ENCODE results near the gene CABLES2. TPM values are rescaled to one million over a fixed set of nuclear protein-coding genes. Genes with fewer than 3 reads are reported as not detected.

Gene CABLES2, protein sequence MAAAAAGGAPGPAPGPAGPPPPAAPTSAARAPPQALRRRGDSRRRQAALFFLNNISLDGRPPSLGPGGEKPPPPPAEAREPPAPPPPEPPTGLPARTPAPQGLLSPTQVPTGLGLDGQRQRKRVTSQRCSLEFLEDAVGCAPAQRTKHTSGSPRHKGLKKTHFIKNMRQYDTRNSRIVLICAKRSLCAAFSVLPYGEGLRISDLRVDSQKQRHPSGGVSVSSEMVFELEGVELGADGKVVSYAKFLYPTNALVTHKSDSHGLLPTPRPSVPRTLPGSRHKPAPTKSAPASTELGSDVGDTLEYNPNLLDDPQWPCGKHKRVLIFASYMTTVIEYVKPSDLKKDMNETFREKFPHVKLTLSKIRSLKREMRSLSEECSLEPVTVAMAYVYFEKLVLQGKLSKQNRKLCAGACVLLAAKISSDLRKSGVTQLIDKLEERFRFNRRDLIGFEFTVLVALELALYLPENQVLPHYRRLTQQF
- polyA plus RNA-seq (ENCODE audit: insufficient read length) = 5.5 TPM

DNA sequence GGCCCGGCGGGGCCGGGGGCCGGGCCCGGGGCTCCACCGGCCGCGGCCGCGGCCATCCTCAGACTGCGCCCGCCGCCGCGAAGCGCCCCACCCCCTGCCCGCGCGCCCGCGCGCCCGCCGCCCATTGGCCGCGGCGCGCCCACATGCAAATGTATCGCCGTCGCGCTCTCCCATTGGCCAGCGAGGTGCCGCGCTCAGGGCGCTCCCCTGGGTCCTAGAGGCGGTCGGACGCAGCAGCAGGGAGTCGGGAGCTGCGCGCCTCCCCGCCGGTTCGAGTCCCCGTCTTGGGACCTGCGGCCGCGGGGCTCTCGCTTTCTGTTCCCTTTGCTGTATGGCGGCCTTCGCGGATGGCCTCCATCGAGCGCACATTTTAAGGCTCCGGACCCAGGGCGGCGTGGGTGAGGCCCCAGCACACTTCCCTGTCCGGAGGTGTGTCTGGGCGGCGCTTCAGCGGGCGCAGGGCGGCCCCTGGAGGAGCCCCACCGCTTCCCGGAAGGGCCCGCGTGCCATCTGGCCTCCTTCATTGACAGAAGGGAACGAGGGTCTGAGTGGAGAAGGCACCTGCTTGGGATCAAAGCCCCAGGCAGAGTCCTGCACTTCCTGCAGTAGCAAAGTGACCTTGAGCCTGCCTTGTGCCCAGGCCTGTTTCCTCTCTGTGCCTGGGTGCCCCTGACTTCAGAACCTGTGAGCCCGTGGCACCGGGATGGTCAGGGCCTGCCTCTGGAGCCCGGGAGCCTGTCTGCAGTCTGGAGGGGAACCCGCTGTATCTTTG, at the start of gene CABLES2:
Gene CABLES2 (minus strand): TSS at position 65 of the 772 bp plus-strand sequence. CDS start 9 bp downstream, at position 56.
- peak; percentile 96 for DNase-seq

DNA sequence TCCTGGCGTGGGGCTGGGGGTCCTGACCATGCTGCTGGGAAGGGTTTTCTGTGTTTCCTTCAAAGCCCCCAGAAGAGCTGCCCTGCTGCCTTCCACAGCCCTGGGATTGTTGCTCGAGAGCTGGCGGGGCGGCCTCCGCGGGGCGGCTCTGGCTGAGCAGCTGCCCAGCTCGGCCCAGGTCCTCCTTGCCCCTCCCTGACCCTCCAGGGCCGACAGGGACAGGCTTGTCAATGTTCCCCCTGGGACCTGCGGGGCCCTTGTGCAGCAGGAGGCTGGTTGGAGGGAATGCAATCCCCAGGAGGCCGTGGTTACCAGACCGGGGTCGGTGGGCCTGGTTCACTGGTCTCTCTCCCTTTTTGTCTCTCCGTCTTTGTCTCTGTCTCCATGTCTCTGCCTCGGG, 48.8 kb upstream of the CABLES2 start:
- DNase-seq = no peak

DNA sequence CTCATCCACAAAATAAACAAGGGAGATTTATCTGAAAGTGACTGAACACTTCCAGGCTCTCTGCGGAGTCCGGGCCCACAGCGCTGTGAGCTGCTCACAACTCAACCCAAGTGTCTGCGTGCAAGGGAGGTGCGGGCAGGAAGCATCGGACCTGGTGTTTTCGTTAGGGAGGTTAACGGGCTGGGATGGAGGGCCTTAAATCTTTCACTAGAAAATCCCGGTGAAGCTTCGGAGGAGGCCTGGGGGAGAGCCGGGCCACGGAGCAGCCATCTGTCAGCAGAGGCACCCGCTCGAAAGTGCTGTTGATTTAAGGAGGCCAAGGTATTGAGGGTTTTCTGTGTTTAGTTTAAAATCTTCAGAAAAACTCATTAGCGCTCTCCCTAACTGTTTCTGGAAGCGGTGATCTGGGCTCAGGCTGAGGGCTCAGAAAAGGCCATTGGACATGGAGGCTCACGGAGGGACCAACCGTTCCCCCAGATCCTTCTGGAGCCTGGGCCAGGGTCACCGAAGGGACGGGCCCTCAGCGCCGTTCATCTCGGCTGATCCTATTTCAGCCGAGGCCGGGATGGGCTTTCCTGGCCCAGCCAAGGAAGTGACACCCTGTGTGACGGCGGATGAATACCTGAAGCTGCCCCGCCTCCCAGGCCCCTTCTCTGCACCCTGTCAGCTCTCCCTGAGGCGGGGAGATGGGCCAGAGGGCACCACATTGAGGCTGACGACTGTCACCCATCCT, 48.0 kb upstream of the CABLES2 start:
- DNase-seq = peak; percentile 44

DNA sequence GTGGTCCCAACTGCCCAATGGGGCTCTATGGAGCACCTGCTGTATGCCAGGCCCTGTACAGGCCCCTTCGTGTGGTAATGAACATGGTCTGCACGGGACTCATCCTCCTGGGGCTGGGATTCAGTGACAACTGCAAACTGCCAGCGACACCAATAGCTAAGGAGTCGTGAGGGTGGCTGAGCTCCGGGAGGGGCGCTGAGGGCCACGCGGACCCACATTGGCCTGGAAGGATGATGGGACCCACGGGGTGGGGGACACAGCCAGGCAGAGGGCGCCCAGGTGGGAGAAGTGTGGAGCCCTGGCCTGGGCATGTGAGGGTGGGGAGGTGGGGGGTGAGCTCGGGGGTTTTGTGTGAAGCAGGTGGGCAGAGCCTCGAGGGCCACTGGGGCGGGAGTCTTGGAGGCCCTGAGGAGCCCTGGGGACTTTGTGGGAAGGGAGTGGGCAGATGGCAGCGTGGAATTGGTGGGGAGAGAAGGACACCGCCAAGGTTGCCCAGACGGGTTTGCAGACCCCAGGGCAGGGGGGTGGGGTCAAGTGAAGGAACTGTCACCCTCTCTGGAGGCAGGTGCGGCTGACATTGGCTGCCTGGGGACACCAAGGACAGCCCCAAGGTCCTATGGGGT, 46.2 kb upstream of the CABLES2 start:
- no peak for DNase-seq

DNA sequence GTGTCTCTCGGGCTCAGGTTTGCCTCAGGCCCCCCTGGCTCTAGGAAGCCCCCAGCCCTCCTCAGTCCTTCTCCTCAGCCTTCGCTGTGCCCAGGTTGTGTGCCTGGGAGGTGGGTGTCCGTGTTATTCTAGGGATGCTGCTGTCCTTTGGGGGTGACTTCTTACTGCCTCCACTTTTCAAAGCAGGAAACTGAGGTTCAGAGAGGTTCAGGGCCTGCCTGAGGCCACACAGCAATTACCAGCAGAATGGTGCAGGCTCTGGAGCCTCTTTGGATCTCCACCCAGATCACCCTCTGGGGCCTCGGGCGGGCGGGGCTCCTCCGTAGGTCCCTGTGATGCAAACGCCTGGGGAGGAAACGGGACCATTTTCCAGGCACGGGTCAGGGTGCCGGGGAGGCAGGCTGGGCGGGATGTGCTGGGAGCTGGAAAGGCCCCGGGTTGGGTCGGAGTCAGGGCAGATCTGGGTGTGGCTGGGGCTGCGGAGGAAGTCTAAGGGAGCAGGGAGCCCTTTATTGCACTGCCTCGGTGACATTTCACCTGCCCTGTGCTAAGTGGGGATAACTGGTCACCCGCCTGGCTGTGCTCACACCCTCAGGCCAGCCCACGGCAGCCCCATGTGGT, 45.5 kb upstream of the CABLES2 start:
- no peak for DNase-seq

DNA sequence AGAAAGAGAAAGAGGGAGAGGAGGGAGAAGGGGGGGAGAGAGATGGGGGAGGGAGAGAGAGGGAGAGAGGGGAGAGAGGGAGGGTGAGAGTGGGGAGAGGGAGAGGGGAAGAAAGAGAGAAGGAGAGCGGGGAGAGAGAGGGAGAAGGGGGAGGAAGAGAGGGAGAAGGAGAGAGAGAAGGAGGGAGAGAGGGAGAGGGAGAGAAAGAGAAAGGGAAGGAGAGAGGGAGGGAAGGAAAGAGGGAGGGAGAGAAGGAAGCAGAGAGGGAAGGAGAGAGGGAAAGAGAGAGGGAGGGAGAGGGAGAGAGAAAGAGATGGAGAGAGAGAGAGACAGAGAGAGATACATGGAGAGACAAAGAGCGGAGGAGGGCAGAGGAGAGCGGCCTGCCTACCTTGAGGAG, 44.9 kb upstream of the CABLES2 start:
- no peak for DNase-seq

DNA sequence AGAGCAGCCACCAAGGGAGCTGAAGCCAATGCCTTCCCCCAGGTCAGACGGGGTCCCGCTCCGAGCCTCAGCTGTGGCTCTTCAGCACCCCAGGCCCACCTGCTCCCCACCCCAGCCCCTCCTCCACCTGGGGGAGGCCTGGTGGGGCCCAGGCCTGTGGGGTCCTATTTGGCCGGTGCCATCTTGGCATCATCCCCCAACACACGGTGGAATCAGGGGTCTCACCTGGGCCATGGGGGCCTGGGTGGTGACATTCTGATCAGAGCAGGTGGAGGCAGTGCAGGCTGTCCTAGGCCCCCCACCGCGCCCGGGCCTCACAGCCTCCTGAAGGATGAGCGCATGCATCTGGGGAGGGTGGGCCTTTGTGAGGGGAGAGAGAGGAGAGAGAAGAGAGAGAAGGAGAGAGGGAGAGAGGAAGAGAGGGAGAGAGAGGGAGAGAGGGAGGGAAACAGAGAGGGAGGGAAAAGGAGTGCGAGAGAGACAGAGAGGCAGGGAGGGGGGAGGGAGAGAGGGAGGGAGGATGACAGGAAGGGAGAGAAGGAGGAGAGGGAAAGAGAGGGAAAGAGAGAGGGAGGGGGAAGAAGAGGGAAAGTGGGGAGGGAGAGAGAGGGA, 44.2 kb upstream of the CABLES2 start:
- no peak for DNase-seq

DNA sequence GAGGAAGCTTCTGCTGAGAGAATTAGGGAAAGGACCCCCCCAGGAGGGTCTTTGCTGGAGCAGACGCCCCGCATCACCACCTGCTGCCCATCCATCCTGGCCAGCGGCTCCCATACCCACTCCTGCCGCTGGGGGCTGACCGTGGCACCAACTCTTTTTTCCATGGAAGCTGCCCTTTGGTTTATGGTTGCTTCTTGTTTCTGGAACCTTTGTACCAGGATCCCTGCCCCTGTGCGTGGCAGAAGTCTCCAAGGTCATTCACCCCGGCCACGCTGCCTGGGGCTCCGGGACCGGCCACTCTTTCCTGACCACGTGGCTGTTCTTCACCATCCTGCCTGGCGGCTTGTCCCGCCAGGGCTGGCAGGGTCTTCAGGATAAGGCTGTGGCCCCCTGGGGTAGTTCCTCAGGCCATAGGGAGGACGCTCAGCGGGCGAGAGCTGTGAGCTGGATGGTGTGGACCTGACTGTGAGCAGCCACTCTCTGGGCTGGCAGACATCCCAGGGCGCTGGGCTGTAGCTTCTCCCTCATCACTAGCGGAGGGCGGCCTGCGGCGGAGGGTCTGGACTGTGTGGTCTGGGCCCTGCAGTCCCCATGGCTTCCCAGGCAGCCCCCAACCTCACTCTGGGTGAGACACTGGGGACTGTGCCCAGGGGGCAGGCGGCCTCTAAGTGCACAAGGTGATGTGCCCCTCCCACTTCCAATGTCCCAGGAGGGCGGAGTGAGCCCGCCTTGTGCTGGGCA, 43.0 kb upstream of the CABLES2 start:
- no peak for DNase-seq

DNA sequence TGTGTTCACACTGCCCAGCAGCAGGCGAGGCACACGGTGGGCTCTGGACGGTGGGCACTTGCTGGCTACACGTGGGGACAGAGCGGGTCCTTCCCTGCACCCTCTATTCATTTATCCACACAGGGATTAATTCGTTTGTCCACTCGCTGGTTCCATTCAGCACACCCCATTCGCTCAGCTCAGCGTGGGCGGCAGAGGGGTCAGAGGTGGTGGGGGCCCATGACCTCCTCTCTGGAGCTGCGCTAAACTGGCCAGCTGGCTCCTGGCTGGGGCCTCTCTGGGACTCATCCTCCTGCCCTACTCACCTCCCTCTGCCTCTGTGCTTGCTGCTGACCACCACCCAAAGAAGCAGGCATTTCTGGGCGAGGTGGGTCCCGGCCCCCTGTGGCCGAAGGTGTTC, 41.7 kb upstream of the CABLES2 start:
- DNase-seq = no peak

DNA sequence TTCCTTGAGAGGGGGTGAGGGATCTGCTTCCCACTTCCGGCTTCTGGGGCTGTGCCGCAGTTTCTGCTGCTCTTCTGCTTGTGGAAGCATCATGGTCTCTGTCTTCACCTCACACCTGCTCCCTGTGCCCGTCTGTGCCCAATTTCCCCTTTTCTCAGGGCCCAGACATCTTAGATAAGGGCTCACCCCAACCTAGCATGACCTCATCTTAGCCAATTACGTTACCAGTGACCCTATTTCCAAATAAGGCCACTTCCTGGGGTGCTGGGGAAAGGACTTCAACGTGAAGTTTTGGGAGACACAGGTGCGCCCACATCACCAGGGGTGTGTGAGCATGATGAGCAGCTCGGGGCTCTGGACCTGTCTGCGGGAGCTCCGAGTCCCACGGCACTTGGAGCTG, 41.0 kb upstream of the CABLES2 start:
- no peak for DNase-seq

DNA sequence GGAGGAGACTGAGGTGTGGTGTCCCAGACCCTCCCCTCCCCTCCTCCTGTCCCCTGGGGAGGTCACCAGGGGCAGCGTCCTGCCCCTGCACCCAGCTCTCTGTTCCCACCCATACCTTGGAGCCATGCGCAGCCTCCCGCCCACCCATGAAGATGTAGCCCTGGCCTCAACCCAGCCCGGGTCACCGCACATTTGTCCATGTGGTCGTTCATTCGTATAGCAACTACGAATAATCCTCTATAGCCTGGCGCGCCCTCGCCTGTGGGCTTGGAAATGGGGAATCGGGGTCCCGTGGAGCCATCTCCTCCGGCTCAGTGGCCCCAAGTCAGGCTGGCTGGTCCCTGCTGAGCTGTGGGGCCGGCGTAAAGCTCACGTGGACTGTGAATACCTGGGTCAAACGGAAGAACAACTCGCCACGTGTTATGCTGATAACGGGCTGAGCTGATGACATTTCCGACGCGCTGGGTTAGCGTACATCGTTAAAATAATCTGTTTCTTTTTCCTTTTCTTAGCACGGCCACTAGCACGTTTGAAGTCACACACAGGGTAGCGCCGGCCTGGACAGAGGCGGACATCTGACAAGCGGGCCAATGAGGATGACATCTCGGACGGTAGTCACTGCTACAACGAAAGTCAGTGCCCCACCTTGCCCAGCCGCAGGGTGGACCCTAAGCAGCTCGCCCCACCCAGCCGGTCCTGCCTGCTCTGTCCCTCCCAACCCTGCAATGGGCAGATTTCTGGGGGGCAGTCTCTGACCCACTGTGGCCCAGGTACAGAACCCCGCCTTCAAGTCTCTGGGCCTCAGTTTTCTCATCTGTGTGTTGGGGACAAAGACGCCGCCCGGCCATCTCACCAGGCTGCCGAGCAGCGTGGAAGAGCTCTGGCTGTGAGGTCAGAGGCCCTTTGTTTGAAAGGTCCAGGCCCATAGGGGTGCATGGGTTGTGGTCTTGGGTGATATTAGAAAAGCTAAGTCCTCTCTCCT, 40.1 kb upstream of the CABLES2 start:
- DNase-seq = no peak

DNA sequence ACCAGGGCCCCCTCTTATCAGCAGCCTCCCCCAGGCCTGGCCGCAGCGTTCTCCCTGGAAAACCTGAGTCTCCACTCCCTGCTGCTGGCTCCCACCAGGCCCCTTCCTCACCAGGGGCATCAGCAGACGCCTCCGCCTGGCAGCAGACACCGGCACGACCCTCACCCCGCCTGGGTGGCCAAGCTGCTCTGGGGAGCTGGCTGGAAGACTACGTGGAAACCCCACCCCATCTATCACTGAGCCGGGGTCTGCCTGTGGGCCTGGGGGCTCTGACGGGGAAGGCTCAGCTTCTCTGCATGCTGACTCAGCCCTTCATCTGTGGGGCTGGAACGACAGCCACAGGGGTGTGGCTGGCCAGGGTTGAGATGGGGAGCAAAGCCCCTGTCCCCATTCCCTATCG, 39.4 kb upstream of the CABLES2 start:
- no peak for DNase-seq

DNA sequence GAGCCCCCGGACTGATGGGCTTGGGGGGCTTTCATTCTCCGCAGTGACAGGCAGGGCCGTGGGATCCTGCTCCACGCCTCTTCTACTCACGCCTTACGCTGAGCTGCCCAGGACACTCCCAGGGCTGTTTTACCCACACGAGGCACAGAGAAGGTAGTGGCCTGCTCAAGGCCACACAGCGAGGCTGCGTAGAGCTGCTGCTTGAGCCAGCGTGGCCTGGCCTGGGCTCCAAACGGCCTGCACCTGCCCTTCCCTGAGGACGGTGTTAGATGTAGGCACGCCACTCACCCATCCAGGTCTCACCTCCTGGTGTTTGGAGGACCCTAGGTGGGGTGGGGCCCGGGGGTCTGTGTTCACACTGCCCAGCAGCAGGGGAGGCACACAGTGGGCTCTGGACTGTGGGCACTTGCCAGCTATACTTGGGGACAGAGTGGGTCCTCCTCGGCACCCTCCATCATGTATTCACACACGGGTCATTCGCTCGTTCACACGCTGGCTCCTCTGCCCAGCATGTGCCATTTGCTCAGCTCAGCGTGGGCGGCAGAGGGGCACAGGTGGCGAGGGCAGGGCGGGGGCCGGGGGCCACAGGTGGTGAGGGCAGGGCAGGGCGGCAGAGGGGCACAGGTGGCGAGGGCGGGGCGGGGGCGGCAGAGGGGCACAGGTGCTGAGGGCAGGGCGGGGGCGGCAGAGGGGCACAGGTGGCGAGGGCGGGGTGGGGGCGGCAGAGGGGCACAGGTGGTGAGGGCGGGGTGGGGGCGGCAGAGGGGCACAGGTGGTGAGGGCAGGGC, 38.7 kb upstream of the CABLES2 start:
- DNase-seq = no peak

DNA sequence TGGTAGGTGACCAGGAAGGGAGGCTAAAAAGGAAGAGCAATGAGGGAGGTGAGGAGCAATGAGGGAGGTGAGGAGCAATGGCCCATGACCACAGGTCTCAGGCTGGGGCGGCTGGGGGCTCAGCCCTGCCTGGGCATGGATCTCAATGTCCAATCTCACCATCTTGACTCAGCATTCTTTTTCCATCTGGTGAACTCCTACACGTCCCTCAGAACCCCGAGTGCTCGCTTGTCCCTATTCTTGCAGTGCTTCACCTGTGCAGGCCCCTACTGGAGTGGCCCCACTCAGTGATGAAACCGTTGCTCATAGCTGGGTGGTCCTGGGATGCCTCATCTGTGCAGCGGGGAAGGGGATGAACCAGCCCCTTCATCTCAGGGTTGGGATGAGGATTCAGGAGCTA, 37.2 kb upstream of the CABLES2 start:
- no peak for DNase-seq

DNA sequence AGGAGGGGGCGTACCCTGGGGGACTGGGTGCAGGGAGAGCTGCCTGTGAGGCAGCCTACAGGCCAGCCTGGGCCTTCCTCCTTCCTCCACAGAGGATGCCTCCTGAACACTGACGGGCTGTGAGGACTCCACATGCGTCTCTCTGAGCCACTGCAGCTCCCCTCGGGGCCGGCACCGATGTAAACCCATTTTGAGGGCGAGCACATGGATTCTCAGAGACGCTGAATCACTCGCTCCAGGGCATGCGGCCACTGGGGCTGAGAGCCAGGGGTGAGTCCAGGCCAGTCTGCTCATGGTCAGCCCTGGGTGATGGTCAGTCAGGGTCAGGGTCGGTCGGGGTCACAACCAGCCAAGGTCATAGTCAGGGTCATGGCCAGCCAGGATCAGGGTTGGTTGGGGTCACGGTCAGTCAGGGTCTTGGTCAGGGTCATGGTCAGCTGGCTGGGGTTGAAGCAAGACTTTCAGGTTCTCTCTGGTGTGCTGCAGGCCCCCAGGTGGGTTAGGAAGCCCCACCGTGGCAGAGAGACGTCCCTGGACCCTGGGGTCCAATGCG, 35.0 kb upstream of the CABLES2 start:
- no peak for DNase-seq

DNA sequence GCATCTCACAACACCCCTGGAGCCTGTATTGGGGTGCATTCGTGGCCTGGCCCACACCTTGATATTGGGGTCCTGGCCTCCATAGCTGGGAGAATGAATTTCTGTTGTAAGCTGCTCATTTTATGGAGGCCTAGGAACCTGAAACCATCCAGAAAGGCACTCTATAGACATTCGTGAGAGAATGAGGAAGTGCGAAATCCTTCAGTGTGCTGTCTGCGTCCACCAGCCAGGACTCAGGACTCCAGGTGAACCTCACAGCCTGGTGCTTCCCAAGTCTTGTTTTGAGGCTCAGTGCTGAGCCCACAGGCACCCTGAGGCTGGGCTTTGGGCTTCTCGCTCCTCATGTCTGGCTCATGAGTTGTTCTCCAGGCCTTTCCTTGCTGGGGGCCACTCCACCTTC, 32.1 kb upstream of the CABLES2 start:
- DNase-seq = no peak

DNA sequence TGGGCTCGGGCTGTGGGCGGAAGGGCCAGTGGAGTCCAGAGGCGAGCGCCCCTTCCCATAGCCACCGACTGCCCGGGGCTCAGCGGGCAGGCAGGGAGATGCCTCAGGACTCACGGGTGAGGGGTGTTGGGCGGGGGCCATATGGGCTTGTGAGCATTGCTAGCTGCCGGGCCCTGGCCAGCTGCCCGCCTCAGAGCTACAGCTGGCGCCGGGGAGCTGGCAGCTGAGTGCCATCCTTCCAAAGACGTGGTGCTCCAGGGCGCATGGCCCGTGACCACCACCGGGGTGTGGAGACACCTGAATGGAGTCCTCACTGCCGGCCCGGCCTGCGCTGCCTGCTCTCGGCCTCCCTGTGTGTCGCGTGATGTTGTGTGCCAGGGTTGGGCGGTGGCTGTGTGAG, 30.8 kb upstream of the CABLES2 start:
- peak; percentile 29 for DNase-seq

DNA sequence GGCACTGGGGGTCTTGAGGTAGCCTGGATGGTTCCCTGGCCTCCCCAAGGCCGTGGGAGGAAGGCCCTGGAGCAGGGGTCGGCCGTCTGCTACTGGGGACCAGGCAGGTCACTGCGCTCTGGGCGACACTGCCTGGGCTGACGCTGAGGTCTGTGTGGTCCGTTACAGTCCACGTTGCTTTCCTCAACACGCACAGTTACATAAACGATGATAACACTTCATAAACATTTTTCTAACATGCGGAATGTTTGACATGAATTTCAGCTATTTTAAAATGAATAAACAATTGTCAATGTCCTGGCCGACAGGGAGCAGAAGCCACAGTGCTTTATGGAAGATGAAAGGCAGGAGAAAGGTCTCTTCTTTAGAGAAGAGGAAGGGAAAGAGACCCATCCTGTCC, 30.4 kb upstream of the CABLES2 start:
- DNase-seq = no peak

DNA sequence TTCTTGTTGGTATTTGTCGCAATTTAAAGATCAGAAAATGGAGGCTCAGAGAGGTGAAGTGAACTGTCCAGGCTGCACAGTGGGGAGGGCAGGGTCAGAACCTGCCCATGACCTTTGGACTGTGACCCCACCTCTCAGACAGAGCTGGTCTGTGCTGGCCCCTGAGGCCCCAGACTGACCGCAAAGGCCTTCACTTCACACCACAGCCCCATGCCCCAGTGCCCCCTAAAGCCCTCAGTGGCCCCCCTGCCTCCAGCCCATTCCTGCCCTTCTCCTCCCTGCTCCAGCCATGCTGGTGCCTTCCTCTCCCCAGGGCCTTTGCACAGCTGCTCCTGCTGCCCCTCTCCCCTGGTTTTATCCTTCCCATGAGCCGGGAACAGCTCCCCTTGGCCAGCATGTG, 29.6 kb upstream of the CABLES2 start:
- no peak for DNase-seq

Data from hindlimb muscle (tissue), 1 donor.